ENCODE results near the gene OCIAD1.
A peak's percentile ranks its signal among the peaks of the same experiment; 100 is the strongest.
"Not testable (repeated sequence)": the region's sequence is repeated elsewhere in the genome, so short reads cannot be mapped to it uniquely, and the experiment has no call there.

The OCIAD1 gene

DNA sequence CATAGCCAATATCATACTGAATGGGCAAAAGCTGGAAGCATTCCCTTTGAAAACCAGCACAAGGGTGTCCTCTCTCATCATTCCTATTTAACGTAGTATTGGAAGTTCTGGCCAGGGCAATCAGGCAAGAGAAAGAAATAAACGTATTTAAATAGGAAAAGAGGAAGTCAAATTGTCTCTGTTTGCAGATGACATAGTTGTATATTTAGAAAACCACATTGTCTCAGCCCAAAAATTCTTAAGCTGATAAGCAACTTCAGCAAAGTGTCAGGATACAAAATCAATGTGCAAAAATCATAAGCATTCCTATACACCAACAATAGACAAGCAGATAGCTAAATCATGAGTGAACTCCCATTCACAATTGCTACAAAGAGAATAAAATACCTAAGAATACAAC lies 9.5 kb upstream of the OCIAD1 start:
- not testable (repeated sequence) for FAIRE-seq

DNA sequence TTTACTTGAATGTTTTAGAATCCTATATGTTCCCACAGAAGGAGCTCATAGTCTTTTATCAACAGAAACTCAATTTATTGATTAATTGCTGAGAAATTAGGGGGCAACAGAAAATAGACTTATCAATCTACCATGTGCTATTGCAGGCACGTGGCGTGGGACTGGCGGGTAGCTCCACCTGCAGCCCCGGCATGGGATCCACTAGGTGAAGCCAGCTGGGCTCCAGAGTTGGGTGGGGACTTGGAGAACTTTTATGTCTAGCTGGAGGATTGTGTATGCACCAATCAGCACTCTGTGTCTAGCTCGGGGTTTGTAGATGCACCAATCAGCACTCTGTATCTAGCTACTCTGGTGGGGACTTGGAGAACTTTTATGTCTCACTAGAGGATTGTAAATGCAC lies 3.3 kb upstream of the OCIAD1 start:
- no peak for FAIRE-seq

DNA sequence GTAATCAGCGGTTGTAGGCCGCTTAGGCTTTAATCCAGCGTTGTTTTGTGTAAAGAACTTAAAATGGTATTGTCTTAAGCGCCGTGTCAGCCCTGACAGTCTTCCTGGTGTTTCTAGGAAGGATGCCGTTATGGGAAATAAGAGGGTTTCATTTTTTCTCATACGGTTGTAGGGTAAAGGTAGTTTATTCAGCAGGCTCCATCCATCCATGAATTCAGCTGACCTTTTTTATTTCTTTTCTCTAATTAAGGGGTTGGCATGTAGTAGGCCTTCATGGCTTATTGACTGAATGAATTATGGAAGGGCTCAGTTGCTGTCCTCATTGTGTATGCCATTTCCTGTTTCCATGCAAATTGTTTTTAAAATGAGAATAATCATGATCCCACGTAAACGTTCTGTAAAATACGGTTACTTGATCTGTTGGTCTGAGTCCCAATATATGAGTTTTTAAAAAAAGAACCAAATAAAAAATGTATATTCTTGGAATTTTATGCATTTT lies 693 bp downstream of the OCIAD1 start:
- no peak for FAIRE-seq

DNA sequence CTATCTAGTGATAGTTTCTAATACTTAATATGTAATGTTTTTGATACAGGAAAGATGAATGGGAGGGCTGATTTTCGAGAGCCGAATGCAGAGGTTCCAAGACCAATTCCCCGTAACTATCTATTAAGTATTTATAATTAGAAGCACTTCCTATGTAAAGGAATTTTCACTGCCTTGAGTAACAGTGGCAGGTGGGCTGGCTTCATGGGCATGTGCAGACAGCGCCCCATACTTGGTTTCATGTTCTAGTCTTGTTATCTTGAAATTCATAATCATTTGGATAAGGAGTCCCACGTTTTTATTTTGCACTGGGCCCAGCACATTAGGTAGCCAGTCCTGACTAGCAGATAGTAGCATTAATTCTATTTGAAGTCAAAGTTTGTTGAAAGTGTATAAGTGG lies 1.7 kb downstream of the OCIAD1 start:
- FAIRE-seq, result no peak

DNA sequence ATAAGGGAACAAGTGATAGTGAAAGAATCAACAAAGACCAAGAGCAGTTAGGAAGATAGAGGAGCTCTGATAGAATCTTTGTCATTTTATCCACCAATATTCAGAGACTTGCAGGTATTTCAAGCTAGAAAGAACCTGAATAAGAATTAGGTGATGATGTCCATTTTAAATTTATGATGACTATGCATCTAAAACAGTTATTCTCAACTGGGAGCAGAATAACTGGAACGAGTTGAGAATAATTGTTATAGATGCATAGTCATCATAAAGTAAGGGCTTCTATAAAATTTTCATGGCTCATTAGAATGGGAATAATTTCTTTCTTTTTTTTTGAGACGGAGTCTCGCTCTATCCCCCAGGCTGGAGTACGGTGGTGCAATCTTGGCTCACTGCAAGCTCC lies 5.8 kb downstream of the OCIAD1 start:
- FAIRE-seq, result no peak

DNA sequence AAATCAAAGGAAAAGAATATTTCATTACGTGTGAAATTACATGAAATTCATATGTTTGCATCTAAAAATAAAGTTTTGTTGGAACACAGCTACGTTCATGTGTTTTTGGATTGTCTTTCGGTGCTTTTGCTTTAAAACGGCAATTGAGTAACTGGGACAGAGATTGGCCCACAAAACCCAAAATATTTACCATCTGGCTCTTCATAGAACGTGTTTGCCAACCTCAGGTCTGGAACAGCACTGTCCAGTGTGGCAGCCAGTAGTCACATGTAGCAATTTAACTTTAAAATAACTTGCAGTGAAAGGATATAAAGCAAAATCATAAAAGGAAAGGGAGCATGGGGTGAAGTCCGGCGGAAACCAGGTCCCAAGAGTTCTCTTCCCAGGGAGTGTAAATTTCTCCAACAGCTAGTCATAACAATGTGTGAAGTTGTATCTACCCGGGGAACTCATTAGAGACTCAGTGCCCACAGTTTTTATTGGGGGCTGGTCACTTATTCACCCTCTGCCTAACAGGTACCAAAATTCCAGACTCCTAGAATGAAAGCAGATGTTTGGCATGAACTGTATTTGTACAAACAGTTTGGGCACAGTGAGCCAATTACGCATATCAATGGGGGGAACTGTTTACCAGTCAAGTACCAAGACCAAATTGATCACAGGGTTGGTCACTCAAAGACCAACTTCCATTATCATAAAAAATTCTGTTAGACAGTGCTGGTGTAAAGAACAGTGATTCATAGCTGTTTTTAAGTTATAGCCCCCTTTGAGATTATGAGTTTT lies 10.3 kb downstream of the OCIAD1 start:
- FAIRE-seq, result no peak

DNA sequence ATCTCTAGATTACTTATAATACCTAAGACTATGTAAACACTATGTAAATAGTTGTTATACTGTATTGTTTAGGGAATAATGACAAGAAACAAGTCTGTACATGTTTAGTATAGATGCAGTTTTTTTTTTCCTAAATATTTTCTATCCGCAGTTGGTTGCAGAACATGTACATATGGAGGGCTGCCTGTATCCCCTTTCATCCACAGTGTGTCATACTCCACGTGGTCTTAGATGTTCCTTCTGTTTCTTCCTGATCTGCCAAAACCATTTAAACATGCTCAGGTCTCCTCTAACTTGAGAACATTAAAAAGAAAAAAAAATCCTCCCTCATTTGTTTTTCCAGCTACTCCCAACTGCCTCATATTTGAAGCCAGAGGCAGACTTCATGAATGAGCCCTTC lies 14.0 kb downstream of the OCIAD1 start:
- FAIRE-seq, result no peak

DNA sequence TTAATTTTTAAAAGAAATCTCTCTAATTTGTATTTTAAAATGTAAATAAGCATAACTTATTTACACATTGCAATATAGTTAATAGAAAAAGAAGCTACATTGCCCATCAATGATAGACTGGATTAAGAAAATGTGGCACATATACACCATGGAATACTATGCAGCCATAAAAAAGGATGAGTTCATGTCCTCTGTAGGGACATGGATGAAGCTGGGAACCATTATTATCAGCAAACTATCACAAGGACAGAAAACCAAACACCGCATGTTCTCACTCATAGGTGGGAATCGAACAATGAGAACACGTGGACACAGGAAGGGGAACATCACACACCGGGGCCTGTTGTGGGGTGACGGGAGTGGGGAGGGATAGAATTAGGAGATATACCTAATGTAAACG lies 17.9 kb downstream of the OCIAD1 start:
- not testable (repeated sequence) for FAIRE-seq

DNA sequence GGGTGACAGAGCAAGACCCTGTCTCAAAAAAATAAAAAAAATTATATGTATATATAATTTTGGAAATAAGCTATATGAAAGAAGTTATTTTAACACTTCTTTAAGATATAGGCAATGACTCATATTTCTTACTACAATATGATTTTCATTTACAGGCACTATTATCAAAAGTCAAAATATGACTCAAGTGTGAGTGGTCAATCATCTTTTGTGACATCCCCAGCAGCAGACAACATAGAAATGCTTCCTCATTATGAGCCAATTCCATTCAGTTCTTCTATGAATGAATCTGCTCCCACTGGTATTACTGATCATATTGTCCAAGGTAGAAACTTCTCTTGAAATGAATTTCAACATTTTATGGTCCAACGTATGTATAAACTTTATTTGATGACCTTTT lies 20.8 kb downstream of the OCIAD1 start:
- no peak for FAIRE-seq

DNA sequence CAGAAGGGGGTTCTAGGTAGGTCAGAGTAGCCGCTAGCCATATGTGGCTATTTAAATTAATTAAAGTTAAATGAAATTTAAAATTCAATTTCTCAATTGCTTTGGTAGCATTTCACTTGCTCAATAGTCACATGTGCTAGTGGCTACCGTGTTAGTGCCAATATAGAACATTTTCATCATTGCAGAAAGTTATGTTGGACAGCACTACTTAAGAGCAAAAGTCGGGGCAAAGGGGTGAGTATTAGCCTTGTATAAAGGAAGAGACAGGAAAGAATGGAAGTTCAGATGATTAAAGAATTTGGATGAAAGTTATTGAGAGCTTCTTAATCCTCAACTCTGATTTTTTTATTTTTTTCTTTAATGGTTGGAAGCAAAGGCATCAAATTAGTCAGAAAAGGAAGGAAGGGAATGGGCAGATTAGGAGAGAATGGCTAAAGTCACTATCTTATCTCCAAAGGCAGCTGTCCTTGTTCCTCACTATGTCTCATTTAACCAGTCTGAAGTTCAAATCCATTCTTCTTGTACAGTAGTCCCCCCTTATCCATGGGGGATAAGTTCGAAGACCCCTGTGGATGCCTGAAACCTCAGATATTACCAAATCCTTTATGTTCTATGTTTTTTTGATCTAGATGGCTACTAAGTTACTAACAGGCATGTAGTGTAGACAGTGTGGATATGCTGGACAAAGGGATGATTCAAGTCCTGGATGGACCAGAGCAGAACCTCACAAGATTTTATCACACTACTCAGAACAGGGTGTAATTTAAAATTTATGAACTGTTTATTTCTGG lies 22.9 kb downstream of the OCIAD1 start:
- FAIRE-seq, result no peak

DNA sequence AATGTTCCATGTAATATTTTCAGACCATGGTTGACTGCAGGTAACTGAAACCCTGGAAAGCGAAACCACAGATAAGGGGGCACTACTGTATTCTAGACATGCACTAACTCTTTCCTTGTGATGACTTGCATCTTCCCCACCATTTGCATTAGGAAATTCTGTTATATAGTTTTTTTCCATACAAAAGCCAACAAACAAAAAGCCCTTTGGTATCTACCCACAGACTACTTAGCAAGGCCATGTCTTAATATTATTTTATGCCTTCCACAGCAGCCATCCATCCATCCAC lies 23.5 kb downstream of the OCIAD1 start:
- no peak for FAIRE-seq

DNA sequence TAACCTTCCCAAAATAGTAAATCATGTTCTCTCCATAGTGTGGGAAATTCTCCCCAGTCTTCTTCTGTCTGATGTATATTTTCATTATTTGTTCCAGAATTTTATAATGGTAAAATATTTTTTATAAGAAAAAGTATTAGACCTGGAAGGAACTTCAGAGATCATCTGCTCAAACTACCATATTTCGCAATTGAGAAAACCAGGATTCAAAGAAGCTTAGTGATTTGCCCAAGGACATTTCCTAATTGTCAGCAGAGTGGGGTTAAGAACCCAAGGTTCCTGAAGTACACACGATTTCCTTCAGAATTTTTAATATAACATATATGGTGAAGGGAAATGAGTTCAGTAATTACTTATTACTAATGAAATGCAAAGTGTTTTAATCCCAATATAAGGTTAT lies 24.1 kb downstream of the OCIAD1 start:
- peak; percentile 54 for FAIRE-seq

DNA sequence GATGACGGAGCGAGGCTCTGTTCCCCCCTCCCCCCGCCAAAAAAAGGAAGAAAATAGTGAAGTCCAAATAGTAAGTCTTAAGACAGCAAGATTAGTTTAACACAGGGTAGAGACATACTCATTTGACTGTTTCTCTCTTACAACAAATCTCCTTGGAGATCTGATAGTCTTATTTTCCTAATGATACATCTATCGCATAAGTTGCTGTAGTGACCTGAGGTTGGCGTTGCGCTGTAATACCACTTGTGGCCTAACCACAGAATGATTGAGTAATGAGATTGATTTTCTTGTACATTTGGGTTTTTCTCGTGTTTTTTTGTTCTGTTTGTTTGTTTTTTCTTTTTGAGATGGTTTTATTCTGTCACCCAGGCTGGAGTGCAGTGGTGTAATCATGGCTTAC lies 27.2 kb downstream of the OCIAD1 start:
- FAIRE-seq, result no peak

DNA sequence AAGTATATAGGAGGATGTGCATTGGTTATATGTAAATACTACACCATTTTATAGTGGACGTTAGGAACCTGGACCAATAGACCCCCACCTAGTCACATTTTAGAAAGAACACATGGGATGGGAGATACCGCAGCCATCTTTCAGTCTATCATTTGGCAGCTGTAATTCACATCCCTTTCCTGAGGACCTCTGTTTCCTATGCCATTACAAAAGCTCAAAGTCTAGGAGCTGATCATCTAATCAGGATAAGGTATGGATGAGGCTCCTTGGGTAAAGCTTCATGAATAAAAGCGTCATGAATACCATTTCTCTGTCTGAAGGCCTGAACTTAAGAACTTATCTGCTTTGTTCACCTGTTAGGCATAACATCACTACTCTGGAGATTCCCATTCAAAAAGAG lies 31.1 kb downstream of the OCIAD1 start:
- FAIRE-seq, result no peak

DNA sequence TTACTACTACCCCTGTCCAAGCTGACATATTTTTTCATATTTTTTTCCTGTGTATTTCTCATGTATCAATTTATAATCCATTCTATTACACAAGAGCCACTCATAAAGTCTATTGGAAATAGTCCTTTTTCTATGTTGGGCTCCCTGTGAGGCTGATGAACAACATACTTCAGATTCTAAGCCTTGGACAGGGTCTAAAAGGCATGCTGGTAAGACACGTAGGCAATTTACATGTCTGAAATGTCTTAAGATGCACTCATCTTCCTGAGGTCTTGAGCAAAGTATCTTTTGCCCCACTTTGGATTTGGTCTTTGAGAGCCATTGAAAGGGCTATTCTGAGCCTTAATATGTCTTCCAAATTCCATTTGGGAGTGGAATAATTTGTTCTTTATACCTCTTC lies 31.8 kb downstream of the OCIAD1 start:
- no peak for FAIRE-seq

DNA sequence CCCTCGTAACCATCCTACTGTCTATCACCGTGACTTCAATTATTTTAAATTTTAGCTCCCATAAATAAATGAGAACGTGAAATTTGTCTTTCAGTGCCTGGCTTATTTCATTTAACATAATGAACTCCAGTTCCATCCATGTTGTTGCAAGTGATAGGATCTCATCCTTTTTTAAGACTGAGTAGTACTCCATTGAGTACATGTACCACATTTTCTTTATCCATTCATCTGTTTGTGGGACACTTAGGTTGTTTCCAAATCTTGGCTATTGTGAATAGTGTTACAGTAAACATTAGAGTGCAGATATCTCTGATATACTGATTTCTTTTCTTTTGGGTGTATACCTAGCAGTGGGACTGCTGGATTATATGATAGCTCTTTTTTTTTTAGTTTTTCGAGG lies 32.8 kb downstream of the OCIAD1 start:
- FAIRE-seq, result no peak

DNA sequence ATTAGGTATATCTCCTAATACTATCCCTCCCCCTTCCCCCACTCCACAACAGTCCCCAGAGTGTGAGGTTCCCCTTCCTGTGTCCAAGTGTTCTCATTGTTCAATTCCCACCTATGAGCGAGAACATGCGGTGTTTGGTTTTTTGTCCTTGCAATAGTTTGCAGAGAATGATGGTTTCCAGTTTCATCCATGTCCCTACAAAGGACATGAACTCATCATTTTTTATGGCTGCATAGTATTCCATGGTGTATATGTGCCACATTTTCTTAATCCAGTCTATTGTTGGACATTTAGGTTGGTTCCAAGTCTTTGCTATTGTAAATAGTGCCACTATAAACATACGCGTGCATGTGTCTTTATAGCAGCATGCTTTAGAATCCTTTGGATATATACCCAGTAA lies 33.8 kb downstream of the OCIAD1 start:
- not testable (repeated sequence) for FAIRE-seq

DNA sequence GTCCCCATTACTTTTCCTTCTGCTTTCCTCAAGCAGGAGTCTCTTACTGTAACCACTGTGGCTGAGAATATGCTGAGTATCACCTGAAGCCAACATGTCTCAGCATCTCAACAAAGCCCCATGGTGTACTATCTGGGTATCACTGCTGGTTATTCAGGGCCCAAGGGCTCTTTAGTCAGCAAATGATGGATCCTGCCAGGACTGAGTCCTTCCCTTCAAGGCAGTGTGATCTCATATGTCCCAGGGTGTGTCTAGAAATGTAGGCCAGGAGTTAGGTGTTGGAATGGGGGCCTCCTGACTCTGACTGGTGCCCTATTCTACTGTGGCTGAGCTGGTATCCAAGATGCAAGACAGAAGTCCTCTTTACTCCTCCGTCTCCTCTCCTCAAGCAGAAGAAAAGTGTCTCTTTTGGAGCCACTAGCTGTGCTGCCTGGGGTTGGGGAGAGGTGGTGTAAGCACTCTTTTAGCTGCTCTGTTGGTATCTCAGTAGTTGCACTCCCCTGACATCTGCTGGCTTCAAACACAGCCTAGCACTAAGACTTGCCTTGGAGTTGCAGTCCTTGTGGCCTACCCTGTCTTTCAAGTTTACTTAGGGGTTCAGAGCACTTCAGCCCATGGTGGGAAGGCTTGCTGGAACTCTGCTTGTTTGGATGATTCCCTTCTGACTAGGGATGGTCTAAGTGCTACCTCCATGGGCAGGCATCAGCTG lies 47.1 kb downstream of the OCIAD1 start:
- FAIRE-seq, result no peak

DNA sequence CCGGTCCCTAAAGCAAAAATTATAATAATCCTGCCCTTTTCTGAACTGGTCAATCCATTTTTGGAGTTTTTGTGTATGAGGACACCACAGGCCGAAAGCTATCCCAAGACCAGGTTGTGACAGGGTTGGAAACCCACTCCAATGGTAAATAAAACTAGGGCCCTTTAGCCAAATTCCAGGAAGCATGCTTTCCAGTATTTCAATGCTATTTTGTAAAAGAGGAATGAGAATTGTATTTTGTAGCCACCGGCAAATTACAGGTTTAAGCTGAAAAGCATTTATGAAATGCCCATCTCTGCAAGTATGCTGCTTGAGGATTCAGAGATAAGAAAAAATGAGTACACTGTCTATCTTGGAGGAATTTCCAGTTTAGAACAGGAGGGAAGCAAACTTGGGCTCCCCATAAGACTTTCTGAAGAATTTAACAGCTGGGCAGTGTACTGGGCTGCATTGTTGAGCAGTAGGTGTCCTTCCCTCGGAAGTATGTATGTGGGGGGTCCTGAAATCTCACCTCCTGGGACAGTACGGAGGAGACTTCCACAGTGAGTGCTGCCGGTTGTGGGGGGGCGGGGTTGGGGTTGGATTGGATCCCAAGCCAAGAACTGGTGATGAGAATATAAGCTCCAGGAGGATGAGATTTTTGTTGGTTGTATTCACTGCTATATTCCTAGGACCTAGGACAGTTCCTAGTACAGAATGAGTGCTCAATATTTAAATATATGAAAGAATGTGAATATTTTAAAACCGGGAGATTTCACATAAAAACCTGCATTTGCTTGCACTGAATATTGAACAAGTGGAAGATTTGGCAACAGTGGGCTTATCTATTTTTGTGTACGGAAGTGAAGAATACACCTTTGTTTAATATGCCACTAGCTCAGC lies 48.9 kb downstream of the OCIAD1 start:
- FAIRE-seq, result no peak

DNA sequence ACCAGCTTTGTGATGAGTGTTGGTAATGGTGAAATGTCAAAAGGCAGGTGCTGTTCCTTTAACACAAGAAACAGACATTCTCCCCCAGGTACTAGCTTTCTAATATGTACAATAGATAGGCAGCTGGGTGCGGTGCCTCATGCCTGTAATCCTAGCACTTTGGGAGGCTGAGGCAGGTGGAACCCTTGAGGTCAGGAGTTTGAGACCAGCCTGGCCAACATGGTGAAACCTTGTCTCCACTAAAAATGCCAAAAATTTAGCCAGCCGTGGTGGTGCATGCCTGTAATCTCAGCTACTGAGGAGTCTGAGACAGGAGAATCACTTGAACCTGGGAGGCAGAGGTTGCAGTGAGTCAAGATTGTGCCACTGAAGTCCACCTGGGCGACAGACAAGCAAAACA lies 50.8 kb downstream of the OCIAD1 start:
- not testable (repeated sequence) for FAIRE-seq

DNA sequence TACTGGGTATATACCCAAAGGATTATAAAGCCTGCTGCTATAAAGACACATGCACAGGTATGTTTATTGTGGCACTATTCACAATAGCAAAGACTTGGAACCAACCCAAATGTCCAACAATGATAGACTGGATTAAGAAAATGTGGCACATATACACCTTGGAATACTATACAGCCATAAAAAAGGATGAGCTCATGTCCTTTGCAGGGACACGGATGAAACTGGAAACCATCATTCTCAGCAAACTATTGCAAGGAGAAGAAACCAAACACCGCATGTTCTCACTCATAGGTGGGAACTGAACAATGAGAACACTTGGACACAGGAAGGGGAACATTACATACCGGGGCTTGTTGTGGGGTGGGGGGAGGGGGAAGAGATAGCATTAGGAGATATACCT lies 58.9 kb downstream of the OCIAD1 start:
- FAIRE-seq, result not testable (repeated sequence)

DNA sequence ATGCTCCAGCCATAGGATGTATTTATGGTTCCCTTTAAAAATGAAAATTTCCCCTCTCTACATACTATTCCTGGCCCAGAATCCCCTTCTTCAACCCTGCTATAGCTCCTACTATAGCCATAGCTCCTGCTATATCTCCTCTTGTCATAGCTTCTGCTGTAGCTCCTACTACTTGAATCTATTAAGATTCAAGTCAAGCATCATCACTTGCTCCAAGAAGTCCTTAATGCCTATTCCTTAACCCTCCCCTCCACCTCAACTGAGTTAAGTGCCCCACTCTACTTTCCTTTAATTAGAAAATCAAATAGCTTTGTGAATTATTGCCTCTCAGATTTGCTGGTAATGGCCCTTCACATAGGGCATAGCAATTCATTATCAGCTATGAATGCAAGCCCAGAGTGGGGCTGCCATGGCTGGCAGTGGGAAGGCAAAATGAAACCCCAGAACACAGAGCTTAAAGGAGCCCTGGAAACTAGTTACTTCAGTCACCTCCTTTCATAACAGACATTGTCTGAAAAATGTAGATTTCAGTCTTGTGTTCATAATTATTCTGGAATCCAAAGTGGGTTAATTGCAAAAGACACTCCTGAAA lies 60.2 kb downstream of the OCIAD1 start:
- no peak for FAIRE-seq

Data from endometrium (tissue), 2 donors.